Activated T-cell treated with anti-CD3 and anti-CD28 coated beads for 24 hours (primary cell): ENCODE measurements around the gene TBX5.

Experiments used
- DNase-seq: peaks from one replicate; pipeline ENCODE4 v3.0.0-alpha.2; 2020; ENCODE audit warnings: low read depth

Gene TBX5

GRCh38 chr12:114404926-114405518 is 922 bp downstream of the TBX5 start:
- no peak for DNase-seq

- DNase-seq, result no peak
Observed at GRCh38 chr12:114404083-114404925, 1.6 kb downstream of the TBX5 start.

DNA sequence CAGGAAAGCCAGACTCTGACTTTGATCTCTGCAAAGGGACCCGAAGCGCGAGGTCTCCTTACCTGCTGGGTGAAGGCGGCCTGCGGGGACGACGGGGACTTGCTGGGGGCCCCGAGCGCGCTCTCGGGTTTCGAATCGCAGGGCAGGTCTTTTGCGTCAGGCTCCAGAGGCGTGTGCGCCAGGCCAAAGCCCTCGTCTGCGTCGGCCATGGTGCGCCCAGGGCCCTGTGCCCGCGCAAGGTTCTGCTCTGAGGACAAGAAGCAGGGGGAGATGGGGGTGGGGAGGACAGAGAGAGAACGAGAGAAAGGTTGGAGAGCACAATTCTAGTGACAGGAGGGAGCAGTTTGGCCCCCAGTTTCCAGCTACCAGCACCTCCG is 2.3 kb downstream of the TBX5 start:
- no peak for DNase-seq

- DNase-seq, result no peak
Observed at GRCh38 chr12:114403011-114403689, 2.8 kb downstream of the TBX5 start.

- DNase-seq, result no peak
Observed at GRCh38 chr12:114402084-114402717, 3.7 kb downstream of the TBX5 start.

DNA sequence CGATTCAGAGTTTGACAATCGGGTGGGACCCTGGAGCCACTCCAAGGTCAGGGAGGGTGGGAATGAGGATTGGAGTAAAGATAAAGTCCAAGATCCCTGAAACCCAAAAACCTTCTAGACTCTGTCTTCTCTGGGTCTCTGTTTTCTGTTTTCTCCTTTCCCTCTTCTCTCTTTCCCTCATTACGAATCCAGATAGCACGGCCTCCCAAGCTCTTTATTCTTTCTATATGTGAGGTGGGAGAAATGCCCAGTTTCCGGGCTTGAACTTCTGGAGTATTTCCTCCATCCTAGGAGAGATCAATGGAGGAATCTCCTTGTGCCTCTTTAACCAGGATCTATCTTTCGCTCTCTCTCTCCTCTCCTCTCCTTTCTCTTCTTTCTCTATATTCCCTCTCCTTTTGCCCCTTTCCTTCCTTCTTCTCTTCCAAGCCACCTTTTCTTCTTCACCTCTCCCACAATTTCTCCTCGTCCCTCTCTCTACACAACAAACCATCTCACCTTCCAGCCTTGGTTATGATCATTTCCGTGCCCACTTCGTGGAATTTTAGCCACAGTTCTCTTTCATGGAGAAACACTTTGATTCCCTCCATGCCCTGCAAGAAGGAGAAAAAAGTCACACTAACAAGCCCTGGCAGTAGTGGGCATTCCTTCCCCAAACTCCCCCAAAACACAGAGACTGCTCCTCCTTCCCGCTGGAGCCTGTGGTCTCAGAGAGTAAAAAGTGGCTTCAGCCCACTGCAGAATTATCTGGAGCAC is 4.4 kb downstream of the TBX5 start:
- no peak for DNase-seq

DNA sequence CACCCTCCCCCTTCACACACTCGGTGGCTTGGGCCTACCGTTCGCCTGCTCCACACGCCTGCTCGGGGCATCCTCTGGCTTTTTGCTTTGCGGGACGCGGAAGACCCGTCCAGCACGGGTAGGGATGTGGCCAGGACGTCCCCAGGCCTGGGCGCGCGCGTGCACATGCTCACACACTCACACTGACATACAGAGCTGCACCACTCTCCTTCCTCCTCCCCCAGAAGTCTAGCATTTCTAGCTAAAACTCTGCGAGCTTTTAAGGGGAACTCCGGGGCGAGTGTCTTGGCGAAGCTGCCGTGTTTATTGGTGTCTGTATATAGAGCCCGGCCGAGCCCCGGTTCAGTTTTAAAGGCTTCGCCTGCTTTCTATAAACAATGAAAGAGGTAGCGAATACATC is 5.0 kb downstream of the TBX5 start:
- DNase-seq, result no peak

- no peak for DNase-seq
Observed at GRCh38 chr12:114400361-114400811, 5.6 kb downstream of the TBX5 start.

GRCh38 chr12:114399664-114400211 is 6.2 kb downstream of the TBX5 start:
- DNase-seq, result no peak

DNA sequence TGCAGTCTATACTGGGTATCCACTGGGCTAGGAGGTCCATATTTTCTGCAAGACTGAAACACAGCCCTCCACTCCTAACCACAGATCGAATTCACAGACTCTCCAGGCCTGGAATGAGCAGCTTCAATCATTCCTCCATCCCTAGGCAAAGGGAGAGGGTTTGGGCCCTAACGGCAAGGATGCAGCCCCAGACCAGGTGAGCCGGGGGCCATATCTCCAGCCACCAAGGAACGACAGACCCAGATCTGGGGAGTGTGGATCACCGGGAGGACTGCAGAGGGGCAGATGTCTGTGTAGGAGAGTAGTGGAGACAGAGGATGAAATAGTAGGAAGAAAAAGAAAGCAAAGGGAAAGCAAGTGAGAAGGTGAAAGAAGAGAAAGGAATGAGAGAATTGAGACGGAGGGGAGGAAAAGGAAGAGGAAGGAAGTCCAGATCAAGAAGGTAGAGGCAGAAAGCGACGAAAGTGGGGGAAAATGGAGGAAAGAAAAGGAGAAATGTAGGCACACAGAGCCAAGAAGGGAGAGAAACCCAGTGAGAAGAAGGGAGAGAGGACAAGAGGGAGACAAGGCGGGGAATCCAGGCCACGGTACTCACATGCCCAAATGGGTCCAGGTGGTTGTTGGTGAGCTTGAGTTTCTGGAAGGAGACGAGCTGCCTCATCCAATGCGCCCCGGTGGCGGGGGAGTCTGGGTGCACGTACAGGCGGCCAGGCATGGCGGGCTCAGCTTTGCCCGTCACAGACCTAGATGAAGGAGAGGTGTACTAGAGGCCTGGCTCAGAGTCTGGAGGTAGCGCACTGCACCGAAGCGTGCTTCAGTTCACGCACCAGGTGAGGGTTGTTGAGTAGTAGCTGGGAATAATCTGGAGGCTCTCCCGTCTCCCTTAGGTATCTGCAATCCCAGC is 7.7 kb downstream of the TBX5 start:
- no peak for DNase-seq

DNA sequence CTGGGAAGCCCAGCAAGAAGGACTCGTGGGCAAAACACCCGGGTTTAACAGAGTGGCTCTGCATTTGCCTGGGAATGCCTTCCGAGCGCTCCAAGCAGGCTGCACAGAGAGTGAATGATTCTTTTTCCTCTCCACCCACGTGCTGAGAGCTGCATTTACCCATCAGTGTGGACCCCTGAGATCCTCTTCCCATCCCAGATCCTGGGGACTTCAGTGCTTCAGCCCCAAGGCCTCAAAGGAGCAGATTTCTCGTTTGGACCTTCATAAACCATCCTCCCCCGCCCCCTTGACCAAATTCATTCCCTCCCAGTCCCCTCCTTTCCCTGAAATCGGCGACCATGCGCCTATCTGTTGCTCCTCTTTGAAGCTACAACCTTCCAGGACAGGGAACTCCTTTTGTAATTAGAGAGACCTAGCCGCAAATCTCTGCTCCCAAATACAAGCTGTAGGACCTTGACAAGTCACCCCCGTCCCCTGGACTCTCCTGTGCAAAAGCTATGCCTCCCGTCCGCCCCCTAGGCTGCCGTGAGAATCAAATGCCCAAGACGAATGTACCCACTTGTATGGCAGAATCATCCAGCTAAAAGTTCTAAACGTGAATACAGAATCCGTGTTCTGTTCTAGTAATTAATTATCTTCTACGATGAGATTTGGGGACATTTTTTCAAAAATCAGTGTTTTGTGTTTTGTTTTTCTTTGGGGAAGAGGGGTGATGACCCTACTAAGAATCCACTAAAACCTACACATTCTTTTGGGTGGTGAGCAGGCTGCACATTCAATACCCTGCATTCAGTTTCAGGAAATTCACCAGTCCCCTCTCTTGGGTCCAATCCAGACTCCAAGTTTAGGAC is 8.8 kb downstream of the TBX5 start:
- no peak for DNase-seq

GRCh38 chr12:114396153-114396868 is 9.6 kb downstream of the TBX5 start:
- DNase-seq, result no peak

DNA sequence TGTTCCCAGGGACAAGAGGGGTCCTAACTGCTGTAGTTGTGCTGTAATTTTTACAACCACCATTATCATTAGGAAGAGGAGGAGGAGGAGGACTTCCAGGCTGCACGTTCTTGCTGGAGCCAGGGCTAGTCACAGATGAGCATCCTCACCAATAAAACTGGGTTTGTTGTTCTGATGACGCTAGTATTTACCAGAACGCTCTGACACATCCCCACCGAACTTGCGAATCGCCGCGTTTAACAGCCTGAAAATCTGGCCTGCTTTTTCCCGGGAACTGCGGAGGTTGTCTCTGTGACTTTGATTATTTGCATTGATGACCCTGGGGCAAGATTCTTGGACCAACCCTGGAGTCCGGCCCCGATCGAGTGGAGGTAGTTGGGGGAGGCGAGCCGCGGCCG is 10.2 kb downstream of the TBX5 start:
- no peak for DNase-seq

DNA sequence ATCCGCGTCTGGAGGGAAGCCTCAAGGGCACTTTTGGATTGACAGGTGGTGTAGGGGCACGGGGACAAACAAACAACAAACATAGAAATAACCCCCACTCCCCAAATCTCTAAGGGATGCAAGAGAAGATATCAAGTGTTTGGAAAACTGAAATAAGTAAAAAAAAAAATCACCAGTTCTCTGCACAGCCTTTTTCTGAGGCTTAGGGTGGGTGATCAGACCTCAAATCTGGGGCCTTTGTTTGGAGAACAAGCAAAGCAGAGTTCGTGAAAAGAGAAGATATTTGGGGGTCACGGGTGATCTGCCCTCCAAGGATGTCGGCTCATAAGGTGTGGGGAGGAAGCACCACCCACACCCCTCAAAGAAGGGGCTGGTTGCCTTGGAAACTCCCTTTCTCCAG is 10.7 kb downstream of the TBX5 start:
- no peak for DNase-seq

GRCh38 chr12:114393569-114393968 is 12.4 kb downstream of the TBX5 start:
- DNase-seq, result no peak

DNA sequence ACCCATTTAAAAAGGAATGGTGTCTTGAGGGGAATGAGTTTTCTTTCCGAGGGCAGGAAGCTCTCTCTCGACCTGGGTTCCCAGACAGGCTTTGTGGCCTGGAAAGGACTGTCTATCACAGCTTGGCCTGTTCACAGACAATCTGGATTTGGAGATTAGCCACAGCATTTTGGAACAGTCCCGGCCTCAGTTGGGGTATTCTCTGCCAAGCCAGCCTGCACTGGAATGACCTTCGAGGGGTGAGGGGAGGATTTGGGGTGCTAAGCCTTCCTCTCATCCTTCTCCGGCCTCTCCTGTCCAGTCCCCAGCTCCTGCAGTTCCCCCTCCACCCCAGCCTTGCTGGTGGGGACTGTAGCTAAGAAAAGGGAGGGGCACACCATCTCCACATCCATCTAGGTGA is 13.0 kb downstream of the TBX5 start:
- no peak for DNase-seq

GRCh38 chr12:114391088-114391487 is 14.9 kb downstream of the TBX5 start:
- no peak for DNase-seq

DNA sequence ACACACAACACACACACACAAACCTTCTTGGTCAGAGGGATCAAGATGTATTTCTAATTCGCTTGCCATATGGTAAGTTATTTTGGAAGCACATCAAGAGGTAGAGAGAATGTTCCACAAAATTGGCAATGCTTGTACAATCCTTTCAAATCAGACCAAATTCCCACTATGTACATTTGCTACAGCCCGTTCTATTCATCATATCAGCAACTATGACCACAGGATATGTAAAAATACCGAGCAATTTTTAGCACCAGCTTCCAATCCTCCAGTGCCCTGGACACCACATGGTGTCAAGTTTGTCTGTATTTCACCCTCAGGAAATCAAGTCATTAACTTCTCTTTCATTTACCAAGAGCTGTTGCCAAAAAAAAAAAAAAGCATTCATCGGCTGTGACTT is 21.2 kb downstream of the TBX5 start:
- no peak for DNase-seq

DNA sequence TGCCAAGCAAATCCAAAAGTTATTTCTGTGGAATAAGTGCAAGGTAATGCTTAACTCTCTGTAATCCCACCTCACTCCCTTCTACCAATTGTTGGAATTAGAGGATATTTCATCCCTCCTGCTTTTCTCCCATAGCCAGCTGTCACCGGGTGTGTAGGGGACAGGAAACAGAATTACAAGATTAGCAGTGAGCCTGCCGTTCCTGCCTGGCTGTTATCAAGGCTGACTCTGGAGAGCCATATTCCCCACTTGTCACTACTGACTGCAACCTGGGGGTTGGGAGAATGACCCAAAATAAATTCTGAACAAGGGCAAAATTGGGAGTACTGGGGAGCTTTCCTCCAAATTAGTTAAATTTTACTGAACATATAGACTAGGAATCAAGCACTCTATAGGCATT is 24.8 kb downstream of the TBX5 start:
- DNase-seq, result no peak
